Pulmonary artery endothelial cell (primary cell): Measurements from ENCODE around the gene ATCAY. TPM values are rescaled to one million over a fixed set of nuclear protein-coding genes. Genes with fewer than 3 reads are reported as not detected.
A peak's percentile ranks its signal among the peaks of the same experiment; 100 is the strongest.

Experiments
- DNase-seq: peaks from one replicate; pipeline ENCODE4 v3.0.0-alpha.2; 2011; ENCODE audit warnings: low read depth, low spot score
- total RNA-seq: library from RNA; depleted of rRNA; stranded (reverse); fragments of >200 nt; gene quantifications from 2 replicates; pipeline ENCODE4 v1.2.3, GENCODE V29; 2014

The ATCAY gene
- total RNA-seq, 1 donor from 2014 or later, result not detected

DNA sequence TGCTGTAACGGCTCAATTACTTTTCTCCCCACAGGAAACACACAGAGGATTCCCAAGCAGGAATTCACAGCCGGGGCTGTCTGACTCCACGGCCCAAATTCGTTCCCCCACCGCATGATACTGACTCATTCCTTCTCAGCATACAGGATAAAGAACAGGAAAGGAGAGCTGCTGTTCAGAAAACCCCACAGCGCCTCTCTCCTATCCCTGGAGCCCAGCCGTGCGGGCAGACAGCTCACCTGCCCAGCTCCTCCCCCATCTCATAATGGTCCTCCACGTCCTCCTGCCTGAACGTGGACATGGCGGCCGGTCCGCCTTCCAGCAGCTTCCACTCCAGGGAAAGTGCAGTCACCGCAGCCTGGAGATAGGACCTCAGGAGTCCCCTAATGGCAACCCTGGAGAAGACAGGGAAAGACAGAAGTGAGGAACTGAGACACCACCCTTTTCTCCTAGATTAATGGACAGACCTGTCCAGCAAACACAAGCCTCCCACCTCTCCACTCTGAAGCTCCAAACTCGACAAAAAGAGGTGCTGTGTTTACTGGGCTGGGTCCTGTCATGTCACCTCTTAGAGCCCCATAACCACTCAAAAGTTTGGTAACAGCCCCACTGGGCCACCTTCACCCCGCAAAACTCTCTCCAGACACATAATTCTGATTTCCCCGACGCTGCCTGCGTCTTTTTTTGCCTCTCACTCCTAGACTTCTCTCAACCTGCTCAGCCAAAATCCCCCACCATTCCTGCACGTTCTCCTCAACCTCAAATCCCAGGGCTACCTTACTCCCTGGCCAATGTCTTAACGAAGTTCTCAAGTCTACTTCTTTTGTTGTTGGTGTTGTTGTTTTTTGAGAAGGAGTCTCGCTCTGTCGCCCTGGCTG lies 89.2 kb downstream of the ATCAY start:
- peak; percentile 63 for DNase-seq

DNA sequence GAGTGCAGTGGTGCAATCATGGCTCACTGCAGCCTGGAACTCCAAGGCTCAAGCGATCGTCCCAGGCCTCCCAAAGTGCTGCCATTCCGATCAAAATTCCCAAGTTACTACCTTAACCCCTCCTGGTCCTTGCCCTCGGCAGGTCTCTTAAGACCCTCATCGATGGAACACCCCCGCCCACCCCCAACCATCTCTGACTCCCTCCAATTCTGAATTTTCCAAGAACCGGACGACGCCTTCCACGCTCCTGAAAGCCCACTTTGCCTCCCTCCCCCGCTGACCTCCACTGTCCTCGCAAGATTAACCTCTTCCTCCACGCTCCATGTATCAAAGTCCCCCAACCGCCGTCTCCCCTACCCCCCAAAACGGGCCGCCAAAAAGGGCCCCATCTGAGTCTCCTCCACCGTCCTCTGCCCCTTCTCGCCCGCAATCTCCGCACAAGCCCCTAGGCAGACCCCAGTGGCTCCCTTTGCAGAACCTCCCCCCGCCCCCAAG lies 89.9 kb downstream of the ATCAY start:
- DNase-seq, result no peak

DNA sequence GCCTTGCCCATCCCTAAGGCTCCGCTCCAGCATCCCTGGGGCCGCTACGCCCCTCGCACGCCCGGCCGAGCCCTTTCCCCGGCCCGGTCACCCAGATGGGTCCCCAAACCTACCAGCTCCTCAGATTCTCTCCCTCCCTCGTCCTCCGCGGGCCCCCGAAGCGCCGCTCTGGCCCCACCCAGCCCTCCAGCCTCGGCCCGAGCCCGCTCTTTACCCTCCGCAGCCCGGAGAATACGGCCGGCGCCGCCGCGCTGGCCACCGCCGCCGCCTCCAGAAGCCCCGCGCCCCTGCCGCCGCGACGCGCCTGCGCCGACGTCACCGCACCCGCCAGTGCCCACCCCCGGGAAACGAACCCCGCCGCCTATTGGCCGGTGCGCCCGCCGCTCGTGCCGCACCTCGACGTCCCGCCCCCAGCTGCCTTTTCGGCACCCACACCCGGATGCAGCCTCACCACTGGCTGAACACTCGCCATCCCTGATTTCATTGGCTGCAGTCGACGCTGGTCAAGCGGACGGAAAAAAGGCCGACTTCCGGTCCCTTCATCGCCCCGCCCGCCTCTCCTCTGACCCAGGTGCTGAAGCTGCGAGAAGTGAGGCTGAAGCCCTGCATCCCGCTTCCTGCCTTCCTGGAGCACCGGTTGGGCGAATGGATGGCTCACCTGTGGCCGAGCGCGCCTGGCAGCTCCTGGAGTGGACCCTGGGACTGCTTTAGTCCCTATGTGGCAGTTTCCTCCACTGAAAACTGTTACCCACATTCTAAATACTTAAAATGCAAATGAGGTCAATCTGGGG lies 90.5 kb downstream of the ATCAY start, which contains the start of gene DAPK3:
TSS of gene DAPK3 (minus strand) at position 292 of the 791 bp plus-strand sequence. CDS start 1,364 bp downstream, outside the sequence.
- DNase-seq, result peak; percentile 93

DNA sequence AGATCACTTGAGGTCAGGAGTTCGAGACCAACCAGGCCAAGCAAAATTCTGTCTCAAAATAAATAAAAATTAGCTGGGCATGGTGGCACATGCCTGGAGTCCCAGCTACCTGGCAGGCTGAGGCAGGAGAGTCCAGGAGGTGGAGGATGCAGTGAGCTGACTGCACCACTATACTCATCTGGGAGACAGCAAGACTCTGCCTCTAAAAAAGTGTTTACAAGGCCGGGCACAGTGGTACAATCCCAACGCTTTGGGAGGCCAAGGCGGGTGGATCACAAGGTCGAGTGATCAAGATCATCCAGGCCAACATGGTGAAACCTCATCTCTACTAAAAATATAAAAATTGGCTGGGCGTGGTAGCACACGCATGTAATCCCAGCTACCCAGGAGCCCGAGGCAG lies 94.7 kb downstream of the ATCAY start:
- DNase-seq, result no peak

DNA sequence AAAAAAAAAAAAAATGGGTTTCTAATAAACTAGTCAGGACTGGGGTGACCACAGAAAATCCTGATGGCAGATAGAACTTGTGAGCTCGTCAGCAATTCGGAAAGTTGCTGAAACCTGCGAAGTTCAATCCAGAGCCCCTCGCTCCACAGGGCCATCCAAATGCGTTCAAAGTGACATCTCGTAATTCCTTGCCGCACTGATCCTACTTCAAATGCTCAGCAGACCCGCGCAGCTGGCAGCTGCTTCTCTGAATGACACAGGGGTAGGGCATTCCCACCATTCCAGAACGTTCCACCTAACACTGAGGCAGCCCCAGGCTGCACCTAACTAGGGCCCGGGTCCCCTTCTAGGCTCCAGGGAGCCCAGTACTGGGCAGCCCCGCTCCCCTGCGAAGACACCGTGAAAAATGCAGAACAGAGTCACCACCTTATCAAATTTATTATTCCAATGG lies 95.2 kb downstream of the ATCAY start:
- DNase-seq, result no peak

DNA sequence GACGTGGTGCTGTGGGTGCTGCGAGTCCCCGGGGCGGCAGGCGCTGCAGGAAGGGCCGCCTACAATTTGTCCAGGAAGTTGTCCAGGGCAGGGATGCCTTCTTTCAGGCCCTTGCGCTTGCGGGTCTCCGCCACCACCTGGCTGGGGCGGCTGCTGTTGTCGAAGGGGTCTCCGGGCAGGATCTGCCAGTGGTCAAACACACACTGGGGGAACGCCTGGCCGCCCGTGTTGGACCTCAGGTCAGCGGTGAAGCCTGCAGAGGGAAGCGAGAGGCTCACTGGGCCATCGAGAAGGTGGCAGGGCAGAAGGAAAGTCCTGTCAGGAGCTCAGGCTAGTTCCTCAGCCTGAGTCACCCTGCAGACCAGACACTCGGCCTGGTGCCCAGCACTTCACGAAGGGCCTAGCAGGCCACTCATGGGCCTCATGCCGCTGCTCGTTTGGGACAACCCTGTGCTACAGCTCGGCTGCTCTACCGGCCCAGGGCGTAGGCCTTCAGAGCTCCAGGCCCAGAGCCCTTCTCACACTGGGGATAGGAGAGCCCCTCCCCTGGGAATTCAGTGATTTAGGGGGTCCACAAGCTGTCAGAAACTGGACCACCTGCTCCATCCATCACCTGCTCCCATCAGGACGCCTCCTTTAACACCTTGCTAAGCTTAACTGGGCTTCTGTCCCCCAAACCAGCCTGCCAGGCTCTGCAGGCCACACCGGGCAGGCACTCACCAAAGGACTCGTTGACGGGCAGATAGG lies 96.2 kb downstream of the ATCAY start:
- DNase-seq, result no peak

Other genes with a start within 250 kb of the ATCAY start
- 15.4 and 22.5 TPM in 2 replicates for gene PIP5K1C, start 180.2 kb upstream of the ATCAY start, total RNA-seq
- not detected in 2 replicates for gene TJP3, start 172.3 kb upstream of the ATCAY start, total RNA-seq
- gene APBA3, start 119.0 kb upstream of the ATCAY start, total RNA-seq, result 17.5 and 29.0 TPM in 2 replicates
- 41.2 and 49.6 TPM in 2 replicates for gene MRPL54, start 118.0 kb upstream of the ATCAY start, total RNA-seq
- not detected in 2 replicates for gene RAX2, start 108.5 kb upstream of the ATCAY start, total RNA-seq
- gene MATK, start 94.3 kb upstream of the ATCAY start, total RNA-seq, result under 0.01 TPM in 1 of 2 replicates, not detected in the other
- not detected in 2 replicates for gene ZFR2, start 11.6 kb upstream of the ATCAY start, total RNA-seq
- gene NMRK2, start 52.4 kb downstream of the ATCAY start, total RNA-seq, result not detected in 2 replicates
- gene DAPK3, start 90.4 kb downstream of the ATCAY start, total RNA-seq, result 165 and 166 TPM in 2 replicates
- 2,342 and 4,009 TPM in 2 replicates for gene EEF2, start 104.8 kb downstream of the ATCAY start, total RNA-seq
- gene PIAS4, start 127.1 kb downstream of the ATCAY start, total RNA-seq, result 26.5 and 49.2 TPM in 2 replicates
- gene ZBTB7A, start 186.2 kb downstream of the ATCAY start, total RNA-seq, result 12.5 and 12.9 TPM in 2 replicates
- 191 and 203 TPM in 2 replicates for gene MAP2K2, start 243.4 kb downstream of the ATCAY start, total RNA-seq